CD4-positive, alpha-beta T cell treated with Interleukin-15 for 4 hours (primary cell): ENCODE data around the gene SRPK3.

Source experiments
- DNase-seq: peaks from one replicate; pipeline ENCODE4 v3.0.0-alpha.2; 2020; ENCODE audit warnings: low spot score

The SRPK3 gene

GRCh38 chrX:153770601-153771414, 10.0 kb upstream of the SRPK3 start:
- DNase-seq: no peak

DNA sequence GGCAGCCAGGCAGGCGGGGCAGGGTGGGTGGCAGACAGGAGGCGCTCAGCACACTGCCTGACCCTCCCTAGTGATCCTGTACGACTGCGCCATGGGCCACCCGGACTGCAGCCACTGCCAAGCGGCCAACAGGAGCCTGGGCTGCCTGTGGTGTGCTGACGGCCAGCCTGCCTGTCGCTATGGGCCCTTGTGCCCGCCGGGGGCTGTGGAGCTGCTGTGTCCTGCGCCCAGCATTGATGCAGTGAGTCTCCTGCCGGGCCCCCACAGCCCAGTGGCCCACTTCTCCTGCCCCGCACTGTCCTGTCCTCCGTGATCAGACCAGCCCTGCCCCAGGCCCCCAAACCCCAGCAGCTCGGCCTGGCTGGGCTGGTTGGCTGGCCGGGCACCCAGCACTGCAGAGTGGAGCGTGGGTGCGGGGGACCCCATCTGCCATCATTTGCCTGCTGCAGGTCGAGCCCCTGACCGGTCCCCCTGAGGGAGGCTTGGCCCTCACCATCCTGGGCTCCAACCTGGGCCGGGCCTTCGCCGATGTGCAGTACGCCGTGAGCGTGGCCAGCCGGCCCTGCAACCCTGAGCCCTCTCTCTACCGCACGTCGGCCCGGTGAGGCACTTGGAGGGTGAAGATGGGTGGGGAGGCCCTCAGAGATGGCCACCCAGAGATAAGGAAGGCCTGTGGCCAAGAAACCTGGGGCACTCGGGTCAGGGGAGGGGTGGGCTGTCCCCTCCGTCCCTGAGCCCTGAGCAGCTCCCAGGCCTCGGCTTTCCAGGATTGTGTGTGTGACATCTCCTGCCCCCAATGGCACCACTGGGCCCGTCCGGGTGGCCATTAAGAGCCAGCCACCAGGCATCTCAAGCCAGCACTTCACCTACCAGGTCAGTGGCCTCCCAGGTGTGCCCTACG, 9.2 kb upstream of the SRPK3 start:
- DNase-seq: no peak

- DNase-seq: no peak
These were observed 8.3 kb upstream of the SRPK3 start for GRCh38 chrX:153772316-153773217.

DNA sequence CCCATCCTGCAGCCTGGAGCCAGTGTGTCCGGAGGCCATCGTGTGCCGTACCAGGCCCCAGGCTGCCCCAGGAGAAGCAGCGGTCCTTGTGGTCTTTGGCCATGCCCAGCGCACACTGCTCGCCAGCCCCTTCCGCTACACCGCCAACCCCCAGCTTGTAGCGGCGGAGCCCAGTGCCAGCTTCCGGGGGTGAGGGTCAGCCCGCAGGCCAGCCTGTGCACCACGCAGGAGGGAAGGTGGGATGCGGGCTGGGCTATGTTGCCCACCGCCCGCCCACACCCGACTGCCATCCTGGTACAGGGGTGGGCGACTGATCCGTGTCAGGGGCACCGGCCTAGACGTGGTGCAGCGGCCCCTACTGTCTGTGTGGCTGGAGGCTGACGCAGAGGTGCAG, 7.6 kb upstream of the SRPK3 start:
- DNase-seq: no peak

DNA sequence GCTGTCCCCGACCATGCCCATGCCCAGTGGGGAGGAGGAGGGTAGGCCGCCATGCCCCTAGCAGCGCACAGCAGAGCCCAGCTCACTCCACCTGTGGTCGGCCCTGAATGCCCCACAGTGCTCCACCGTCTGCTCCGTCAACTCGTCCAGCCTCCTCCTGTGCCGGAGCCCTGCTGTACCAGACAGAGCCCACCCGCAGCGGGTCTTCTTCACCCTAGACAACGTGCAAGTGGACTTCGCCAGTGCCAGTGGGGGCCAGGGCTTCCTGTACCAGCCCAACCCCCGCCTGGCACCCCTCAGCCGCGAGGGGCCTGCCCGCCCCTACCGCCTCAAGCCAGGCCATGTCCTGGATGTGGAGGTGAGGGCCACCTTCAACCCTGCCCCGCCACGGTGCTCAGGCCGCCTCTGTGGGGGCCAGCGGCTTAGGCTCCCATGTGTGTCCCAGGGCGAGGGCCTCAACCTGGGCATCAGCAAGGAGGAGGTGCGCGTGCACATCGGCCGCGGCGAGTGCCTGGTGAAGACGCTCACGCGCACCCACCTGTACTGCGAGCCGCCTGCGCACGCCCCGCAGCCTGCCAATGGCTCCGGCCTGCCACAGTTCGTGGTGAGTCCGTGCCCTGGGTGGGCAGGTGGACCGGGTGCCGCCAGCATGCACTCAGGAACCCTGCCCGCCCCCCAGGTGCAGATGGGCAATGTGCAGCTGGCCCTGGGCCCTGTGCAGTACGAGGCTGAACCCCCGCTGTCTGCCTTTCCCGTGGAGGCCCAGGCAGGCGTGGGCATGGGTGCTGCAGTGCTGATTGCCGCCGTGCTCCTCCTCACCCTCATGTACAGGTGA, 6.9 kb upstream of the SRPK3 start:
- DNase-seq: no peak

GRCh38 chrX:153774576-153775292, 6.1 kb upstream of the SRPK3 start:
- no peak for DNase-seq

GRCh38 chrX:153775293-153776119, 5.3 kb upstream of the SRPK3 start:
- DNase-seq: no peak

DNA sequence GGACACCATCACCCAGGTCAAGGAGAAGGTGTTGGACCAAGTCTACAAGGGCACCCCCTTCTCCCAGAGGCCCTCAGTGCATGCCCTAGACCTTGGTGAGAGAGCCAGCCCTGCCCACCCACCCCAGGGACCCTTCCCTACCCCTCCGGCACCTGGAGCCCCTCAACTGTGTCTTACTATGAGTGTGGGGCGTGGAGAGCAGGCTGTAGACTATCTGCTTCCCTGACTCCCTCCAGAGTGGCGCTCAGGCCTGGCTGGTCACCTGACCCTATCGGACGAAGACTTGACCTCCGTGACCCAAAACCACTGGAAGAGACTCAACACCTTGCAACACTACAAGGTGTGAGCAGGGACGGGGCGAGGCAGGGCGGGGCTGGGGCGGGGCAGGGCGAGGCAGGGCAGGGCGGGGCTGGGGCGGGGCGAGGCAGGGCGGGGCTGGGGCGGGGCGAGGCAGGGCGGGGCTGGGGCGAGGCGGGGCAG, 4.7 kb upstream of the SRPK3 start:
- DNase-seq: no peak

GRCh38 chrX:153776611-153777045, 4.2 kb upstream of the SRPK3 start:
- DNase-seq: no peak

- no peak for DNase-seq
These were observed 3.4 kb upstream of the SRPK3 start for GRCh38 chrX:153777261-153778090.

- DNase-seq: no peak
These were observed 2.7 kb upstream of the SRPK3 start for GRCh38 chrX:153778181-153778580.

DNA sequence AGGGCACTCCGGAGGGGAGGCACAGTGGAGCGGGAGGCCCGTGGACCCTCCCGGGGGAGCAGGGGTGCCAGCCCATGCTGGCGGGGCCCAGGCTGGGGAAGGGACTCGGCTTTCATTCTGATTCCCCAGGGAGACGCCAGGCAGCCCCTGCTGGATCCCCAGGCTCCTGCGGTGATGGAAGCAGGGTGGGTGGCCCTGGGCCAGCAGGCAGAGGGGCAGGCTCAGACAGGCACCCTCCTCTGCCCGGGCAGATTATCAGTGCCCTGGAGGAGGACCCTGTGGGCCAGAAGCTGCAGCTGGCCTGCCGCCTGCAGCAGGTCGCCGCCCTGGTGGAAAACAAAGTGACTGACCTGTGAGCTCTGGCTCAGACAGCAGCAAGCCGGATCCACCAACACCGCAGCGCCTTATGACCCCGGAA, 2.1 kb upstream of the SRPK3 start:
- no peak for DNase-seq

- DNase-seq: no peak
These were observed 757 bp upstream of the SRPK3 start for GRCh38 chrX:153779891-153780677.

DNA sequence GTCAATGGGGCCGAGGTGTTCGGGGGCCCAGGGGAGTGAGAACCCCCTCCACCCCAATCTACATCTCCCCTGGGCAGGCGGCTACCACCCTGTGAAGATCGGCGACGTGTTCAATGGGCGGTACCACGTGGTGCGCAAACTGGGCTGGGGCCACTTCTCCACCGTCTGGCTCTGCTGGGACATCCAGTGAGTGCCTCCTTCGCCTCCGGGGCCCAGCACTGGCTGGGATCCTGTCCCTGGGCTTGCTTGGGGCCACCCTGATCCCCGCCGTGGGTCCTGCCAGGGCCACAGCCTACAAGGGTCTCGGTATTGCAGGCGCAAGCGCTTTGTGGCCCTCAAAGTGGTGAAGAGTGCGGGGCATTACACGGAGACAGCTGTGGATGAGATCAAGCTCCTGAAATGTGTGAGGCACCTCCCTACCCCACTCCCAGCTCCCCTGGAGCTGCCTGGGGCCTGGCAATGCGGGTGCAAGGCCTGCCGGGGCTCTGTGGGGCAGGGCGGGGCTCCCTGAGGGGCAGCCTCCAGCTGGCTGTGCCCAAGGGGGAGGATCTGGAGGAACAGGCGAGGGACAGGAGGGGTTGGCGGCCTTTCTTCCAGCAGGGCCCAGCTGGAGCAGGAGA, 697 bp downstream of the SRPK3 start:
- DNase-seq: no peak

GRCh38 chrX:153782313-153782712, 1.5 kb downstream of the SRPK3 start:
- no peak for DNase-seq

DNA sequence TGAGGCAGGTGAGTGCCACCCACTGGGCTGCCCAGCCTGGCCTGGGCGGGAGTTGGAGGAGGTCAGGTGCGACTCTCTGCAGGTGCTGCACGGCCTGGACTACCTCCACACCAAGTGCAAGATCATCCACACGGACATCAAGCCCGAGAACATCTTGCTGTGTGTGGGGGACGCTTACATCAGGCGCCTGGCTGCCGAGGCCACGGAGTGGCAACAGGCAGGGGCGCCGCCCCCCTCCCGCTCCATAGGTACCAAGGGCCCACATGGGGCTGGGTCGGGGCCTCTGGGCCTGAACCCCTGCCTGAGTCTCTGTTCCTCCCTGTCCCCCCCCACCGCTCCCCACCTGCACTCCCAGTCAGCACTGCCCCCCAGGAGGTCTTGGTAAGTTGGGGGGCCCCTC, 2.0 kb downstream of the SRPK3 start:
- DNase-seq: no peak

DNA sequence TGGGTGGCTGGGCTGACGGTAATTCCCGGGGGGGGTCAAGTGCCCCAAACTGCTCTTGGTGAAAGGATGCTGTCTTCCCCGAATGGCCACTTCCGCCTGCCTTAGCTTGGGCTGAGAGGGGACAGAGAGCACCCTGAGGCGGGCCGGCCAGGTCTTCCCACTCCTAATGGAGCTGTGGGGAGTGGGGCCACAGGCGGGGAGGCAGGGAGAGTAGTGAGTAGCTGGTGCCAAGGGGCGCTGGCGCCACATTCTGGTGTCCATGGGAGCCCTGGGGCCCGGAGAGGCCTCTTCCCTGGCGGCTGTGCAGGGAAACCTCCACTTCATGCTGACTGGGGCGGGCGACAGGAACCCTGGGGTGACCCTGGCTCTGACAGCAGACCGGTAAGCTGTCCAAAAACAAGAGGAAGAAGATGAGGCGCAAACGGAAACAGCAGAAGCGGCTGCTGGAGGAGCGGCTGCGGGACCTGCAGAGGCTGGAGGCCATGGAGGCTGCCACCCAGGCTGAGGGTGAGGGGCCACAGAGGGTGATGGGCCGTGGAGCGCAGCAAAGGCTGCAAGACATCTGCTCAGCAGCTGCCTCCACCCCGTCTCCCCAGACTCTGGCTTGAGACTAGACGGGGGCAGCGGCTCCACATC, 2.7 kb downstream of the SRPK3 start:
- DNase-seq: no peak
